Measurements from ENCODE around the gene ULK2. TPM values are rescaled to one million over a fixed set of nuclear protein-coding genes. Genes with fewer than 3 reads are reported as not detected.

ULK2 gene
- total and polyA plus RNA-seq, 2 of the 13 experiments (the other 11 are each of a cell fraction or from before 2014, with no cell fraction given): 0.01 TPM; not detected in 1

DNA sequence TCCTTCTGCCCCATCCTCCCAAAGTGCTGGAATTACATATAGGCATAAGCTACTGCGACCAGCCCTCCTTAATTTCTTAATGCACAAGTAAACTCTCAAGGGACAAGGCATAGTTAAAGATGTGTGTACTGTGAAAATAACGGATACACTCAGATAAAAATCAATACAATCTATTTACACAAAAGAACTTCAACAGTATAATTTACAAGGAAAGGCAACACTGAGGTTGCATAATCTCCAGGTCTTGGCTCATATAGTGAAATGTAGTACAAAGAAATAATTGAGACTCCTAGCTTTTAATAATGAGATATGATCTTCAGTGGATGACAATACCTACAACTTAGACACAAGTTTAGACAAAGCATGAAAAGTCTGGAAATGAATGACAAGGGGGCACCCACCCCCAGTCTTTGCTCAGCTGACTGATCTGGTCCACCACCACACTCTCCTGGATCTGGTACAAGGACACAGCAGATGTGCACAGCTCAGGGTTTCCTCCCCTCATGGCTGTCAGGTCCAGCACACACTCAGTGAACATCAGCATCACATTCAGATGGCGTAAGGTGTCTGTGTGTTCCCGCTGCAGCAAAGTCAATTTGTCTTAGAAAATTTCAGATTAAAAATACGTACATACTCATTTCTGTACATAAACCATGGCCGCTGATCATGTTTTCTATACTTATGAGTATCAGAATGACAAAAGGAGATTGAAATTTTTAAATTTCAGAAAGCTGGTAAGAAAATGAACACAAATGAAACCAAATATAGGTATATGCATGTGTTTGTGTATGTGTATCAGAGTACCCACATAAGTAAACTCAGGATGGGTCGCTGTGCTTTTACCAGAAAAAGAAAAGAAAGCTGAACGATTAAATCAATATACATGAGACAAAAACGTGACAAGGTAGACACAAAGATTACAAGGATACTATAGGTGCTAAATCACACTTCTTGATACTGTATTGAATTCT is 86.0 kb downstream of the ULK2 start (continued):
- TF ChIP-seq, protein P1, sequence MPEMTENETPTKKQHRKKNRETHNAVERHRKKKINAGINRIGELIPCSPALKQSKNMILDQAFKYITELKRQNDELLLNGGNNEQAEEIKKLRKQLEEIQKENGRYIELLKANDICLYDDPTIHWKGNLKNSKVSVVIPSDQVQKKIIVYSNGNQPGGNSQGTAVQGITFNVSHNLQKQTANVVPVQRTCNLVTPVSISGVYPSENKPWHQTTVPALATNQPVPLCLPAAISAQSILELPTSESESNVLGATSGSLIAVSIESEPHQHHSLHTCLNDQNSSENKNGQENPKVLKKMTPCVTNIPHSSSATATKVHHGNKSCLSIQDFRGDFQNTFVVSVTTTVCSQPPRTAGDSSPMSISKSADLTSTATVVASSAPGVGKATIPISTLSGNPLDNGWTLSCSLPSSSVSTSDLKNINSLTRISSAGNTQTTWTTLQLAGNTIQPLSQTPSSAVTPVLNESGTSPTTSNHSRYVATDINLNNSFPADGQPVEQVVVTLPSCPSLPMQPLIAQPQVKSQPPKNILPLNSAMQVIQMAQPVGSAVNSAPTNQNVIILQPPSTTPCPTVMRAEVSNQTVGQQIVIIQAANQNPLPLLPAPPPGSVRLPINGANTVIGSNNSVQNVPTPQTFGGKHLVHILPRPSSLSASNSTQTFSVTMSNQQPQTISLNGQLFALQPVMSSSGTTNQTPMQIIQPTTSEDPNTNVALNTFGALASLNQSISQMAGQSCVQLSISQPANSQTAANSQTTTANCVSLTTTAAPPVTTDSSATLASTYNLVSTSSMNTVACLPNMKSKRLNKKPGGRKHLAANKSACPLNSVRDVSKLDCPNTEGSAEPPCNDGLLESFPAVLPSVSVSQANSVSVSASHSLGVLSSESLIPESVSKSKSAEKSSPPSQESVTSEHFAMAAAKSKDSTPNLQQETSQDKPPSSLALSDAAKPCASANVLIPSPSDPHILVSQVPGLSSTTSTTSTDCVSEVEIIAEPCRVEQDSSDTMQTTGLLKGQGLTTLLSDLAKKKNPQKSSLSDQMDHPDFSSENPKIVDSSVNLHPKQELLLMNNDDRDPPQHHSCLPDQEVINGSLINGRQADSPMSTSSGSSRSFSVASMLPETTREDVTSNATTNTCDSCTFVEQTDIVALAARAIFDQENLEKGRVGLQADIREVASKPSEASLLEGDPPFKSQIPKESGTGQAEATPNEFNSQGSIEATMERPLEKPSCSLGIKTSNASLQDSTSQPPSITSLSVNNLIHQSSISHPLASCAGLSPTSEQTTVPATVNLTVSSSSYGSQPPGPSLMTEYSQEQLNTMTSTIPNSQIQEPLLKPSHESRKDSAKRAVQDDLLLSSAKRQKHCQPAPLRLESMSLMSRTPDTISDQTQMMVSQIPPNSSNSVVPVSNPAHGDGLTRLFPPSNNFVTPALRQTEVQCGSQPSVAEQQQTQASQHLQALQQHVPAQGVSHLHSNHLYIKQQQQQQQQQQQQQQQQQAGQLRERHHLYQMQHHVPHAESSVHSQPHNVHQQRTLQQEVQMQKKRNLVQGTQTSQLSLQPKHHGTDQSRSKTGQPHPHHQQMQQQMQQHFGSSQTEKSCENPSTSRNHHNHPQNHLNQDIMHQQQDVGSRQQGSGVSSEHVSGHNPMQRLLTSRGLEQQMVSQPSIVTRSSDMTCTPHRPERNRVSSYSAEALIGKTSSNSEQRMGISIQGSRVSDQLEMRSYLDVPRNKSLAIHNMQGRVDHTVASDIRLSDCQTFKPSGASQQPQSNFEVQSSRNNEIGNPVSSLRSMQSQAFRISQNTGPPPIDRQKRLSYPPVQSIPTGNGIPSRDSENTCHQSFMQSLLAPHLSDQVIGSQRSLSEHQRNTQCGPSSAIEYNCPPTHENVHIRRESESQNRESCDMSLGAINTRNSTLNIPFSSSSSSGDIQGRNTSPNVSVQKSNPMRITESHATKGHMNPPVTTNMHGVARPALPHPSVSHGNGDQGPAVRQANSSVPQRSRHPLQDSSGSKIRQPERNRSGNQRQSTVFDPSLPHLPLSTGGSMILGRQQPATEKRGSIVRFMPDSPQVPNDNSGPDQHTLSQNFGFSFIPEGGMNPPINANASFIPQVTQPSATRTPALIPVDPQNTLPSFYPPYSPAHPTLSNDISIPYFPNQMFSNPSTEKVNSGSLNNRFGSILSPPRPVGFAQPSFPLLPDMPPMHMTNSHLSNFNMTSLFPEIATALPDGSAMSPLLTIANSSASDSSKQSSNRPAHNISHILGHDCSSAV (CRISPR knock-in tag; IDR thresholded peaks at IDR 0.05; ENCODE audit: borderline replicate concordance): no peak
- TF ChIP-seq STAT5B (CRISPR knock-in tag; IDR thresholded peaks at IDR 0.05) (no peak), SALL2 (CRISPR knock-in tag; IDR thresholded peaks at IDR 0.05) (no peak), NPAS2 (CRISPR knock-in tag; IDR thresholded peaks at IDR 0.05; ENCODE audit: borderline replicate concordance) (no peak), ZNF234 (CRISPR knock-in tag; conservative IDR thresholded peaks at IDR 0.05) (no peak)
- TF ChIP-seq, protein P2, sequence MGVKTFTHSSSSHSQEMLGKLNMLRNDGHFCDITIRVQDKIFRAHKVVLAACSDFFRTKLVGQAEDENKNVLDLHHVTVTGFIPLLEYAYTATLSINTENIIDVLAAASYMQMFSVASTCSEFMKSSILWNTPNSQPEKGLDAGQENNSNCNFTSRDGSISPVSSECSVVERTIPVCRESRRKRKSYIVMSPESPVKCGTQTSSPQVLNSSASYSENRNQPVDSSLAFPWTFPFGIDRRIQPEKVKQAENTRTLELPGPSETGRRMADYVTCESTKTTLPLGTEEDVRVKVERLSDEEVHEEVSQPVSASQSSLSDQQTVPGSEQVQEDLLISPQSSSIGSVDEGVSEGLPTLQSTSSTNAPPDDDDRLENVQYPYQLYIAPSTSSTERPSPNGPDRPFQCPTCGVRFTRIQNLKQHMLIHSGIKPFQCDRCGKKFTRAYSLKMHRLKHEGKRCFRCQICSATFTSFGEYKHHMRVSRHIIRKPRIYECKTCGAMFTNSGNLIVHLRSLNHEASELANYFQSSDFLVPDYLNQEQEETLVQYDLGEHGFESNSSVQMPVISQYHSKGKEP (CRISPR knock-in tag; IDR thresholded peaks at IDR 0.05): no peak
- TF ChIP-seq, protein P3, sequence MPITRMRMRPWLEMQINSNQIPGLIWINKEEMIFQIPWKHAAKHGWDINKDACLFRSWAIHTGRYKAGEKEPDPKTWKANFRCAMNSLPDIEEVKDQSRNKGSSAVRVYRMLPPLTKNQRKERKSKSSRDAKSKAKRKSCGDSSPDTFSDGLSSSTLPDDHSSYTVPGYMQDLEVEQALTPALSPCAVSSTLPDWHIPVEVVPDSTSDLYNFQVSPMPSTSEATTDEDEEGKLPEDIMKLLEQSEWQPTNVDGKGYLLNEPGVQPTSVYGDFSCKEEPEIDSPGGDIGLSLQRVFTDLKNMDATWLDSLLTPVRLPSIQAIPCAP (CRISPR knock-in tag; IDR thresholded peaks at IDR 0.05; ENCODE audit: low read depth): no peak
- TF ChIP-seq, protein P4, sequence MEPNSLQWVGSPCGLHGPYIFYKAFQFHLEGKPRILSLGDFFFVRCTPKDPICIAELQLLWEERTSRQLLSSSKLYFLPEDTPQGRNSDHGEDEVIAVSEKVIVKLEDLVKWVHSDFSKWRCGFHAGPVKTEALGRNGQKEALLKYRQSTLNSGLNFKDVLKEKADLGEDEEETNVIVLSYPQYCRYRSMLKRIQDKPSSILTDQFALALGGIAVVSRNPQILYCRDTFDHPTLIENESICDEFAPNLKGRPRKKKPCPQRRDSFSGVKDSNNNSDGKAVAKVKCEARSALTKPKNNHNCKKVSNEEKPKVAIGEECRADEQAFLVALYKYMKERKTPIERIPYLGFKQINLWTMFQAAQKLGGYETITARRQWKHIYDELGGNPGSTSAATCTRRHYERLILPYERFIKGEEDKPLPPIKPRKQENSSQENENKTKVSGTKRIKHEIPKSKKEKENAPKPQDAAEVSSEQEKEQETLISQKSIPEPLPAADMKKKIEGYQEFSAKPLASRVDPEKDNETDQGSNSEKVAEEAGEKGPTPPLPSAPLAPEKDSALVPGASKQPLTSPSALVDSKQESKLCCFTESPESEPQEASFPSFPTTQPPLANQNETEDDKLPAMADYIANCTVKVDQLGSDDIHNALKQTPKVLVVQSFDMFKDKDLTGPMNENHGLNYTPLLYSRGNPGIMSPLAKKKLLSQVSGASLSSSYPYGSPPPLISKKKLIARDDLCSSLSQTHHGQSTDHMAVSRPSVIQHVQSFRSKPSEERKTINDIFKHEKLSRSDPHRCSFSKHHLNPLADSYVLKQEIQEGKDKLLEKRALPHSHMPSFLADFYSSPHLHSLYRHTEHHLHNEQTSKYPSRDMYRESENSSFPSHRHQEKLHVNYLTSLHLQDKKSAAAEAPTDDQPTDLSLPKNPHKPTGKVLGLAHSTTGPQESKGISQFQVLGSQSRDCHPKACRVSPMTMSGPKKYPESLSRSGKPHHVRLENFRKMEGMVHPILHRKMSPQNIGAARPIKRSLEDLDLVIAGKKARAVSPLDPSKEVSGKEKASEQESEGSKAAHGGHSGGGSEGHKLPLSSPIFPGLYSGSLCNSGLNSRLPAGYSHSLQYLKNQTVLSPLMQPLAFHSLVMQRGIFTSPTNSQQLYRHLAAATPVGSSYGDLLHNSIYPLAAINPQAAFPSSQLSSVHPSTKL (CRISPR knock-in tag; IDR thresholded peaks at IDR 0.05): peak; percentile 61
- TF ChIP-seq, protein P5, sequence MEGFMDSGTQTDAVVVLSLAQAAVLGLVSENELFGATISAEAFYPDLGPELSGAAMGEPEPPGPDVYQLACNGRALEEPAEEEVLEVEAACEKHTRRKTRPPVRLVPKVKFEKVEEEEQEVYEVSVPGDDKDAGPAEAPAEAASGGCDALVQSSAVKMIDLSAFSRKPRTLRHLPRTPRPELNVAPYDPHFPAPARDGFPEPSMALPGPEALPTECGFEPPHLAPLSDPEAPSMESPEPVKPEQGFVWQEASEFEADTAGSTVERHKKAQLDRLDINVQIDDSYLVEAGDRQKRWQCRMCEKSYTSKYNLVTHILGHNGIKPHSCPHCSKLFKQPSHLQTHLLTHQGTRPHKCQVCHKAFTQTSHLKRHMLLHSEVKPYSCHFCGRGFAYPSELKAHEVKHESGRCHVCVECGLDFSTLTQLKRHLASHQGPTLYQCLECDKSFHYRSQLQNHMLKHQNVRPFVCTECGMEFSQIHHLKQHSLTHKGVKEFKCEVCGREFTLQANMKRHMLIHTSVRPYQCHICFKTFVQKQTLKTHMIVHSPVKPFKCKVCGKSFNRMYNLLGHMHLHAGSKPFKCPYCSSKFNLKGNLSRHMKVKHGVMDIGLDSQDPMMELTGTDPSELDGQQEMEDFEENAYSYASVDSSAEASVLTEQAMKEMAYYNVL (CRISPR knock-in tag; IDR thresholded peaks at IDR 0.05; ENCODE audit: borderline replicate concordance): no peak

Data from HepG2 (cell line).